SH-SY5Y (cell line): ENCODE data around the gene MAPK8IP1.

Experiments used
- GATA2 ChIP-seq: IDR thresholded peaks from 2 replicates; pipeline ENCODE4 v1.6.1; 2011; ENCODE audit warnings: mild to moderate bottlenecking, low read depth, low read length
- GATA3 ChIP-seq: IDR thresholded peaks from 2 replicates; pipeline ENCODE4 v1.6.1; 2011; ENCODE audit warnings: low read depth, mild to moderate bottlenecking, low read length, moderate library complexity

MAPK8IP1 gene

GRCh38 chr11:45907911-45908370 is 22.5 kb downstream of the MAPK8IP1 start:
- TF ChIP-seq GATA2 = no peak
- no peak for TF ChIP-seq GATA3

- no peak for TF ChIP-seq GATA3
- TF ChIP-seq GATA2 = no peak
Observed at GRCh38 chr11:45909594-45910475, 24.4 kb downstream of the MAPK8IP1 start.

- no peak for TF ChIP-seq GATA2
- no peak for TF ChIP-seq GATA3
Observed at GRCh38 chr11:45910623-45911022, 25.2 kb downstream of the MAPK8IP1 start.

GRCh38 chr11:45913514-45913913 is 28.1 kb downstream of the MAPK8IP1 start:
- TF ChIP-seq GATA2 = no peak
- TF ChIP-seq GATA3 = no peak

GRCh38 chr11:45913942-45914635 is 28.6 kb downstream of the MAPK8IP1 start:
- TF ChIP-seq GATA3 (no peak), GATA2 (no peak)

- TF ChIP-seq GATA3 (no peak), GATA2 (no peak)
Observed at GRCh38 chr11:45915446-45915845, 30.0 kb downstream of the MAPK8IP1 start.

- no peak for TF ChIP-seq GATA2
- TF ChIP-seq GATA3 = no peak
Observed at GRCh38 chr11:45917286-45917622, 31.8 kb downstream of the MAPK8IP1 start.

- TF ChIP-seq GATA3 = no peak
- no peak for TF ChIP-seq GATA2
Observed at GRCh38 chr11:45917623-45918330, 32.3 kb downstream of the MAPK8IP1 start, which contains the start of gene PEX16. Gene PEX16, minus strand, starts transcription at chr11:45917877. Its CDS starts 66 bp downstream, at chr11:45917811.

GRCh38 chr11:45918331-45918941 is 33.0 kb downstream of the MAPK8IP1 start:
- no peak for TF ChIP-seq GATA3
- no peak for TF ChIP-seq GATA2

- TF ChIP-seq GATA2 = no peak
- no peak for TF ChIP-seq GATA3
Observed at GRCh38 chr11:45918962-45919675, 33.7 kb downstream of the MAPK8IP1 start.

- TF ChIP-seq GATA3 = no peak
- TF ChIP-seq GATA2 = no peak
Observed at GRCh38 chr11:45919806-45920530, 34.5 kb downstream of the MAPK8IP1 start.
